ENCODE measurements around the gene SLC16A8.
"Not testable (repeated sequence)": the region's sequence is repeated elsewhere in the genome, so short reads cannot be mapped to it uniquely, and the experiment has no call there.

Gene SLC16A8

DNA sequence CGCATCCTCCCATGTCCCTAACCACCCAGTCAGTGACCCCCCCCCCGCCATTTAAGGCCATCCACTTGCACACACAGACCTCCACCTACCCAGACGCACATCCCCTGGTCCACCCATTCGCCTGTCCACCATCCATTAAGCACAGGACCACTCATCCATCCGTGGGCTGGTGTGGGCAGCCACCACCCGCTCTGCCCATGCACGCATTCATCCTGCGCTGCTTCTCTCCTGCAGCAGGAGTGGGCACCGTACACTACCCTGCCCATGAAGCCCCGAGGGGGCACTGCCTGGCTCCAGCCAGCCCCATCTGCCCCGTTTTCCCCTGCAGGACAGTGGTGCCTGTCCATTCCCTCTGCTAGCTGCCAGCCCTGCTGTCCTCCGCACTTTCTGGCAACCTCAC lies 3.9 kb upstream of the SLC16A8 start:
- DNase-seq (ENCODE audit: low read depth in 2 of 2), result no peak

GRCh38 chr22:38086942-38087341 lies 3.0 kb upstream of the SLC16A8 start:
- DNase-seq (ENCODE audit: low read depth in 2 of 2), result no peak

DNA sequence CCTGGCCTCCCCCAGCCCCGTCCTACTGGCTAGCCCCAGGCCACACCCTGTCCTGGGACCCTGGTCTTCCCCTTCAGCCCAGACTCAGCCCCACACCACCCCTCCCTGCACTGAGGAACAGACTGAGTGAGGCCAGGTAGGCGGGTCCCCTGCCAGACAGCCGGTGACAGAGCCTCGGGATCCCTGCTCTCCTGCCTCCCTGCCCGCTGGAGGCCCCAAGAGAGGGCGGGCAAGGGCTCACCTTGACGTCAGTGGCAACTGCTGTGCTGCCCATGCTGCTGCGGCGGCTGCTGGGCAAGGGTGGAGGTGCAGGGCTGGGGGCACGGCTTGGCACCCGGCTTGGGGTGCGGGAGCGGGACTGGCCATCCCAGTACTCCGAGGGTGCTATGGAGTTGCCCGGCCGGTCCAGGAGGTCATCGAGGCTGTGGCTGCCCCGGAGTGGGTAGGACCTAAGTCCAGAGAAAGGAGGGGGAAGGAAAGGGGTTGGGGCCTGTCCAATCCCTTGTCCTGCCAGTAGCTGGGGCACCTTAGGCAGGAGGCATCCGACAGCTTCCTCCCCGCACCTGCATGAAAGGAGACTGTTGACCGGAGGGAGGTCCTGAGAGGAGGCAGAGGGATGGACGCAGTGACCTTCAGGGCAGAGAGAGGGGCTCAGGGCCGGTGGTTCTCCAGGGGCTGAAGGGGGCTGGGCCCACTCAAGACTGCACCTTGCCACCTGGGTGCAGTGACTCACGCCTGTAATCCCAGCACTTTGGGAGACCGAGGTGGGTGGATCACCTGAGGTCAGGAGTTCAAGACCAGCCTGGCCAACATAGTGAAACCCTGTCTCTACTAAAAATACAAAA lies 2.2 kb upstream of the SLC16A8 start:
- no peak for DNase-seq (ENCODE audit: low read depth in 2 of 2)

DNA sequence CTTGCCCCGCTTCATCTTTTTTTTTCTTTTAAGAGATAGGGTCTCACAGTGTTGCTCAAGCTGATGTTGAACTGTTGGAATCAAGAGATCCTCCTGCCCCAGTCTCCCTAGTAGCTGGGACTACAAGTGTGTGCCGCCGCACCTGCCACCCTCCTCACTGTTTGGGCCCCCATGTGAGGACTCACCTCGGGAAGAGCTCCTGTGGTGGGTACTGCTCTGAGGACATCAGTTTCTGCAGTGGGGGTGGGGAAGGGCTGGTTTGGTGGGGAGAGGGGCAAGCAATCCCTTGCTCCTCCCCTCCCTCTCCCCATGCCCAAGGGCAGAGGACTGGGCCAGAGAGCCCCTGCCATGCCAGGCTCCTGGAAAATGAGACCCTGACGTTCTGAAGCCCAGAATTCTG lies 1.5 kb upstream of the SLC16A8 start:
- DNase-seq (ENCODE audit: low read depth in 2 of 2), result no peak

GRCh38 chr22:38085056-38085455 lies 1.1 kb upstream of the SLC16A8 start:
- DNase-seq (ENCODE audit: low read depth in 2 of 2), result no peak

GRCh38 chr22:38082986-38083710 lies 836 bp downstream of the SLC16A8 start:
- no peak for DNase-seq (ENCODE audit: low read depth in 2 of 2)

- DNase-seq (ENCODE audit: low read depth in 2 of 2), result no peak
Observed at GRCh38 chr22:38081941-38082828, 1.8 kb downstream of the SLC16A8 start.

- no peak for DNase-seq (ENCODE audit: low read depth in 2 of 2)
Observed at GRCh38 chr22:38081636-38081940, 2.4 kb downstream of the SLC16A8 start.

GRCh38 chr22:38080850-38081635 lies 2.9 kb downstream of the SLC16A8 start:
- no peak for DNase-seq (ENCODE audit: low read depth in 2 of 2)

DNA sequence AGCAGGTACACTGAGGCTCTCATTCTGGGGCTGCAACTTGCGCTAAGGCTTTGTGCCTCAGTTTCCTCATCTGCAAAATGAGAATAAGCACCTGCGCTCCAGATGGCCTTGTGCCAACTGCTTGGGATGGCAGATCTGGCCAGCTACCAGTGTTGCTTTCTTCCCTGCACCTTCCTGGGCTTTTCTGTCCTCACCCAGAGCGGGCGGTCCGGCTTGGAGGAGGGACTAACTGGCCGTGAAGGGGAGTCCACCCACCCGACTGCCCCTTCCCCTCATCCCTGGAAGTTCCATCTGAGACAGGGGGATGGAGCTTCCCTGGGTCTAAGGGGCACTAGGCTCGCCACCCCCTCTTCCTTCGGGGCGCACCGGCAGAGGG lies 3.5 kb downstream of the SLC16A8 start:
- DNase-seq (ENCODE audit: low read depth in 2 of 2), result no peak

DNA sequence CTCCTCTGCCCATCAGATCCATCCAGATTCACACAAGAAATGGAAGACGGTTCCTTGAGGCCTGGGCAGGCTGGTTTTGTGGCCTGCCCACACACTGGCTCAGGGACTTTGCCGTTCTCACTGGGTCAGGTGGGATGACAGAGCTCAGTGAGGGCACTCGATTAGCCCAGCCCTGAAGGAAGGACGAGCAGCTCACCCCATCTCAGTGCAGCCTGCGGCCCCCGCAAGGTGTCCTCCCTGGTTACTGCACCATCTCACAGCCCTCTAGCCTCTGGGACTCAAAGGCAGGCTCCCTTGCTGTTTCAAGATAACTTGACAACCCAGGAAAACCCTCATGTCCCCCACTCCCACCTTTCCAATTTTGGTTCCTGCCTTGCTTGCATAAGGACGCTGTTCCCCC lies 4.2 kb downstream of the SLC16A8 start:
- DNase-seq (ENCODE audit: low read depth in 2 of 2), result no peak

DNA sequence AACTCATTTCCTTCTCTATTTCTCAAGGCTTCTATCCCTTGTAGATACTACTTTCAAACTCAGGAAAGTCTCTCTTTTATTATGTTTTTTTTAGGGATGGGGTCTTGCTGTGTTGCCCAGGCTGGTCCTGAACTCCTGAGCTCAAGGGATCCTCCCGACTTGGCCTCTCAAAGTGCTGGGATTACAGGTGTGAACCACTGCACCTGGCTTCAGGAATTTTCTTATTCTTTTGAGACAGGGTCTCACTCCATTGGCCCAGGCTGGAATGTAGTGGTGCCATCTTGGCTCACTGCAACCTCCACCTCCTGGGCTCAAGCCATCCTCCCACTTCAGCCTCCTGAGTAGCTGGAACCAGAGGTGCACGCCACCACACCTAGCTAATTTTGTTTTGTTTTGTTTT lies 4.8 kb downstream of the SLC16A8 start:
- DNase-seq (ENCODE audit: low read depth in 2 of 2), result not testable (repeated sequence)

GRCh38 chr22:38078046-38078840 lies 5.7 kb downstream of the SLC16A8 start:
- DNase-seq (ENCODE audit: low read depth in 2 of 2), result no peak

DNA sequence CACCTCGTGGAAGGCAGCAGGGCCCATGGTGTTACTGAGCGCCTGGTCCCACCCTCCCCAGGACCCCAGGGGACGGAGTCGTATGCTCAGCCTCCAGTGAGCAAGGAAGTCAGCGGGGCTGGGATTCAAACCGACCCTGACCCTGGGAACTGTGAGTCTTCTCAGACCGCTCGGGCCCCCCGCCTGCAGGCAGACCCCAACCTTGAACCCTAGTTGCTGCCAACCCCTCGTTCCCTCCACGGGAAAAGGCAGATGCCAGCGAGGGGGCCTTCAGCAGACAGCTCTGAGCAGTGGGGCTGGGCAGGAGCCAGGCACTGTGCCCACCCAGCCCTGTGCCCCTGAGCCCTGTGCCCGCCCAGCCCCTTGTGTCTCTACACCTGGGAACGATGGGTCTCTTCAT lies 6.4 kb downstream of the SLC16A8 start:
- DNase-seq (ENCODE audit: low read depth in 2 of 2), result no peak

- DNase-seq (ENCODE audit: low read depth in 2 of 2), result no peak
Observed at GRCh38 chr22:38077096-38077495, 6.9 kb downstream of the SLC16A8 start.

- no peak for DNase-seq (ENCODE audit: low read depth in 2 of 2)
Observed at GRCh38 chr22:38075961-38076360, 8.0 kb downstream of the SLC16A8 start.

DNA sequence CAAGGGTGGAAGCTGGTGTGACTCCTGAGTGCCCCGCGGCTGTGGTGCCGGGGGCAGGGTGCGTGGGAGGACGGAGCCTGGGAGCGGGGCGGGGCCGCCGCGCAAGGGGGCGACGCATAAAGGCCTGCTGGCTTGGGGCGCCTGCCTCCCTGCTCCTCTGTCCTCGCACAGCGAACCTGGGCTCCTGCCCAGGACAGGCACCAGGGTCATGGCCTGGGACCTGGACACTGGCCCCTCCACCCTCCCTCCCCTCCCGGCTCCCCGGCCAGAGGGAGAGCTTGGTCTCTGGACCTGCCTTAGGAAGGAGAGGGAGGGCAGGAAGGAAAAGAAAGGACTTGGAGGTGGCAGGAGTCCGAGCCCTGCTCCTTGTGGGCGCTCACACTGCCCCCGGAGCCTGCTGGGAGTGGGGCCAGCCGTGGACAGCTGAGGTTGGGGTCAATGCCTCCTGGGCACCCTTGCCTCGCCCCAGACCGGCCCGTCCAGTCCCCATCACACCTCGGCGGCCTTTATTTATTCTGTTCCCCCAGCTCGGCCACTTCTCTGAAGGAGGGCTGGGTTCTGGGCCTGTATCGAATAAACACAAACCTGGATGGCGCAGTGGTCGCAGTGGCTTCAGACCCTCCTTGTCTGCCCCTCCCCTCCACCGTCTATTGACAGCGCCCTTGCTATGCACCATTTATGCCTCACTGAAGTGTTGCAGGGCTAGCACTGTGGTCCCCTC lies 8.7 kb downstream of the SLC16A8 start:
- no peak for DNase-seq (ENCODE audit: low read depth in 2 of 2)

DNA sequence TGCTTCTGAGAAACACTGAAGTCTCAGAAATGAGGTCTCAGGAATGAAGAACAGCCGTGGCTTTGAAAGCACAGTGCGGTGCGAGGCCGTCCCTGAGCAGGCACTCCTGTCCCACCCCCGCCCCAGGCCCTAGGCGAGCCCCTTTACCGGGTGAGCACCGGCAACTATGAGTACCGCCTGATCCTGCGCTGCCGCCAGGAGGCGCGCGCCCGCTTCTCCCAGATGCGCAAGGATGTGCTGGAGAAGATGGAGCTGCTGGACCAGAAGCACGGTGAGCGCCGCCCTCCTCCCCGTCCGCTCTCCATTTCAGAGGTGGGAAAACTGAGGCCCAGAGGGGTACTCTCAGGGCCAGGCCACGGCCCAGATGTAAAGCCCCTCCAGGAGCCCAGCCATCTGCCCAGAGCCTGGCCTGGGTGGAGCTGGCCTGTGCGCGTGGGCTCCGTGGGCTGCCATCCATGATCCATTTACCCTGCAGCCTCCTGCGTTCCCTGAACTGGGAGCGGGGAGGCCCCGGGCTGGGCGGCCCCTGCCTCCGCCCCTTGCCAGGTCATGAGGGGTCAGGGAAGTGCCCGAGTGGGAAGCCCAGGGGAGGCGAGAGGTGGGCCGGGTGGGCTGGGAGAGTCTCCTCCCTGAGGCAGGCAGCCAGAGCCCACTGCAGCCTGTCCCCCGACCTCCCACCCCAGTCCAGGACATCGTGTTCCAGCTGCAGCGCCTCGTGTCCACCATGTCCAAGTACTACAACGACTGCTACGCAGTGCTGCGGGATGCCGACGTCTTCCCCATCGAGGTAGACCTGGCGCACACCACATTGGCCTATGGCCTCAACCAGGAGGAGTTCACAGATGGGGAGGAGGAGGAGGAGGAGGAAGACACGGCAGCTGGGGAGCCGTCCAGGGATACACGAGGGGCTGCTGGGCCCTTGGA lies 9.5 kb downstream of the SLC16A8 start:
- no peak for DNase-seq (ENCODE audit: low read depth in 2 of 2)
